K562 (cell line): ENCODE results near the gene S100A9. TPM values are rescaled to one million over a fixed set of nuclear protein-coding genes. Genes with fewer than 3 reads are reported as not detected.

Experiments
- CC2D1A ChIP-seq: fragments of 450-650 bp; IDR thresholded peaks from 2 replicates; pipeline ENCODE4 v1.6.1; 2017; ENCODE audit warnings: mild to moderate bottlenecking
- CREM ChIP-seq: IDR thresholded peaks from 2 replicates; pipeline ENCODE4 v1.6.1; 2014; ENCODE audit warnings: antibody characterized with exemption, low read depth
- GABPB1 ChIP-seq: sonication (generic); formaldehyde crosslinking; IDR thresholded peaks from 2 replicates; pipeline ENCODE4 v1.8.0; 2022; ENCODE audit warnings: mild to moderate bottlenecking, missing genetic modification reagents
- GATA2 ChIP-seq: sonication (generic); formaldehyde crosslinking; IDR thresholded peaks from 2 replicates; pipeline ENCODE4 v1.4.0; 2020; ENCODE audit warnings: mild to moderate bottlenecking, missing genetic modification reagents
- HDAC6 ChIP-seq: IDR thresholded peaks from 2 replicates; pipeline ENCODE4 v1.6.1; 2012; ENCODE audit warnings: low read depth, mild to moderate bottlenecking, control low read depth, inconsistent platforms, low read length, moderate library complexity
- MAFG ChIP-seq: fragments of 450-650 bp; conservative IDR thresholded peaks from 2 replicates; pipeline ENCODE4 v1.6.1; 2016; ENCODE audit warnings: missing genetic modification characterization, missing compliant biosample characterization
- NR2C1 ChIP-seq, 2 experiments: fragments of 450-650 bp; IDR thresholded peaks; 2 replicates each; pipeline ENCODE4 v1.6.1; 2017; ENCODE audit warnings: mild to moderate bottlenecking in 2 of 2, antibody characterized with exemption in 1 of 2, inconsistent platforms in 1 of 2, missing compliant biosample characterization in 1 of 2, missing genetic modification characterization in 1 of 2
- NR2C2 ChIP-seq, 2 experiments: fragments of 200-800 bp in 1 of 2; sonication (Bioruptor generic) in 1 of 2; sonication (generic) in 1 of 2; formaldehyde crosslinking in 1 of 2; IDR thresholded peaks; 2 replicates each; pipeline versions ENCODE4 v1.6.1 to v1.8.0; 2016 to 2022; ENCODE audit warnings: mild to moderate bottlenecking in 1 of 2, missing compliant biosample characterization in 1 of 2, missing genetic modification characterization in 1 of 2, missing genetic modification reagents in 1 of 2
- SUPT5H ChIP-seq: fragments of 450-650 bp; IDR thresholded peaks from 2 replicates; pipeline ENCODE4 v1.6.1; 2016
- TFAM ChIP-seq: fragments of 250-450 bp; sonication (Bioruptor Pico); conservative IDR thresholded peaks from 2 replicates; pipeline ENCODE4 v1.5.0; 2021; ENCODE audit warnings: mild to moderate bottlenecking, moderate library complexity
- ZNF507 ChIP-seq: conservative IDR thresholded peaks from 2 replicates; pipeline ENCODE4 v1.6.1; 2017; ENCODE audit warnings: missing genetic modification characterization, missing compliant biosample characterization
- ZNF77 ChIP-seq: fragments of 250-450 bp; sonication (Bioruptor Pico); IDR thresholded peaks from 2 replicates; pipeline ENCODE4 v1.5.0; 2020
- ZNF79 ChIP-seq: fragments of 250-450 bp; sonication (Bioruptor Pico); IDR thresholded peaks from 2 replicates; pipeline ENCODE4 v1.4.0; 2020; ENCODE audit warnings: low read depth, mild to moderate bottlenecking, moderate library complexity
- polyA plus RNA-seq, 8 experiments: library from polyadenylated mRNA; depleted of rRNA in 4 of 8; stranded (reverse) in 5 of 8; unstranded in 3 of 8; fragments of >200 nt; fragmentation: Nextera tagmentation in 2 of 8; fragmentation: Illumina TruSeq in 1 of 8; extraction: Ambion mirVana in 2 of 8; extraction: Trizol in 1 of 8; gene quantifications; 2 replicates each; pipeline versions ENCODE4 v1.2.1 to v1.2.3, GENCODE V29; 2011 to 2014; ENCODE audit warnings: inconsistent platforms in 1 of 8, missing spikeins in 1 of 8
- total RNA-seq, 7 experiments: library from RNA; depleted of rRNA in 6 of 7; stranded (reverse); fragments of >200 nt in 6 of 7; fragmentation: Illumina TruSeq in 2 of 7; extraction: Trizol in 2 of 7; gene quantifications; 2 replicates each; pipeline versions ENCODE4 v1.2.1 to v1.2.3, GENCODE V29; 2011 to 2021; ENCODE audit warnings: low replicate concordance in 1 of 7
- TF ChIP-seq, protein P1 (sequence below): fragments of 150-350 bp; IDR thresholded peaks from 2 replicates; pipeline ENCODE4 v1.6.1; 2014; ENCODE audit warnings: low read depth, mild to moderate bottlenecking, low read length, borderline replicate concordance
- TF ChIP-seq, protein P2 (sequence below): sonication (generic); formaldehyde crosslinking; IDR thresholded peaks from 2 replicates; pipeline ENCODE4 v1.8.0; 2022; ENCODE audit warnings: missing genetic modification reagents, mild to moderate bottlenecking, borderline replicate concordance
- TF ChIP-seq, protein P3 (sequence below): fragments of 450-650 bp; conservative IDR thresholded peaks from 2 replicates; pipeline ENCODE4 v1.6.1; 2016; ENCODE audit warnings: missing genetic modification characterization, low read depth, mild to moderate bottlenecking, control low read depth, missing compliant biosample characterization

S100A9 gene
- total and polyA plus RNA-seq, 9 of the 15 experiments (the other 6 are each of a cell fraction or from before 2014, with no cell fraction given), result 0.80 TPM; not detected in 8

DNA sequence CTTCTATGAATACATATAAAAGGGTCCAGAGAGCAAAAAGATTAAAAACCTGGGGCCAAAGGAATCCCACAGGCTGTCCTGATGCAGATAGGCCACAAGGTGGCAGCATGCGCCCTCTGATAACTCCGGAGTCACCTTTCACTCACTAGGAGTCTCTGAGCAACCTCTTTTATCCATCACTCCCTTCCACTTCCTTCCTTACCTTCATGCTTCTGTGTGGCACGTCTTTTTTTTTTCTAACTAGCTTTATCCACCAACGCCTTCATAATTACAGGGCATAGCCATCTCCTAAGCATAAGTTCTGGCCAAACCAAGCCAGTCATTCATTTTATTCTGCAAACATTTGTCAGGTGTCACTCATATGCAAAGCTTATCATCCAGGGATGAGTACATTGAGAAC, 5.1 kb upstream of the S100A9 start (continued):
- TF ChIP-seq, protein P1, sequence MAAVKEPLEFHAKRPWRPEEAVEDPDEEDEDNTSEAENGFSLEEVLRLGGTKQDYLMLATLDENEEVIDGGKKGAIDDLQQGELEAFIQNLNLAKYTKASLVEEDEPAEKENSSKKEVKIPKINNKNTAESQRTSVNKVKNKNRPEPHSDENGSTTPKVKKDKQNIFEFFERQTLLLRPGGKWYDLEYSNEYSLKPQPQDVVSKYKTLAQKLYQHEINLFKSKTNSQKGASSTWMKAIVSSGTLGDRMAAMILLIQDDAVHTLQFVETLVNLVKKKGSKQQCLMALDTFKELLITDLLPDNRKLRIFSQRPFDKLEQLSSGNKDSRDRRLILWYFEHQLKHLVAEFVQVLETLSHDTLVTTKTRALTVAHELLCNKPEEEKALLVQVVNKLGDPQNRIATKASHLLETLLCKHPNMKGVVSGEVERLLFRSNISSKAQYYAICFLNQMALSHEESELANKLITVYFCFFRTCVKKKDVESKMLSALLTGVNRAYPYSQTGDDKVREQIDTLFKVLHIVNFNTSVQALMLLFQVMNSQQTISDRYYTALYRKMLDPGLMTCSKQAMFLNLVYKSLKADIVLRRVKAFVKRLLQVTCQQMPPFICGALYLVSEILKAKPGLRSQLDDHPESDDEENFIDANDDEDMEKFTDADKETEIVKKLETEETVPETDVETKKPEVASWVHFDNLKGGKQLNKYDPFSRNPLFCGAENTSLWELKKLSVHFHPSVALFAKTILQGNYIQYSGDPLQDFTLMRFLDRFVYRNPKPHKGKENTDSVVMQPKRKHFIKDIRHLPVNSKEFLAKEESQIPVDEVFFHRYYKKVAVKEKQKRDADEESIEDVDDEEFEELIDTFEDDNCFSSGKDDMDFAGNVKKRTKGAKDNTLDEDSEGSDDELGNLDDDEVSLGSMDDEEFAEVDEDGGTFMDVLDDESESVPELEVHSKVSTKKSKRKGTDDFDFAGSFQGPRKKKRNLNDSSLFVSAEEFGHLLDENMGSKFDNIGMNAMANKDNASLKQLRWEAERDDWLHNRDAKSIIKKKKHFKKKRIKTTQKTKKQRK, result no peak
- TF ChIP-seq CREM (peak; percentile 24; the same call in 1 of the 2 replicates), ZNF77 (CRISPR knock-in tag) (no peak), HDAC6 (no peak), TFAM (CRISPR knock-in tag) (no peak), ZNF79 (CRISPR knock-in tag) (no peak), ZNF507 (tag) (no peak), NR2C2 (CRISPR knock-in tag; IDR thresholded peaks at IDR 0.05) (no peak), NR2C2 (tag; IDR thresholded peaks at IDR 0.05) (no peak), GATA2 (CRISPR knock-in tag) (no peak), MAFG (tag) (no peak), NR2C1 (IDR thresholded peaks at IDR 0.05) (no peak), NR2C1 (tag; IDR thresholded peaks at IDR 0.05) (no peak), CC2D1A (no peak), SUPT5H (no peak), GABPB1 (CRISPR knock-in tag) (no peak)
- TF ChIP-seq, protein P2, sequence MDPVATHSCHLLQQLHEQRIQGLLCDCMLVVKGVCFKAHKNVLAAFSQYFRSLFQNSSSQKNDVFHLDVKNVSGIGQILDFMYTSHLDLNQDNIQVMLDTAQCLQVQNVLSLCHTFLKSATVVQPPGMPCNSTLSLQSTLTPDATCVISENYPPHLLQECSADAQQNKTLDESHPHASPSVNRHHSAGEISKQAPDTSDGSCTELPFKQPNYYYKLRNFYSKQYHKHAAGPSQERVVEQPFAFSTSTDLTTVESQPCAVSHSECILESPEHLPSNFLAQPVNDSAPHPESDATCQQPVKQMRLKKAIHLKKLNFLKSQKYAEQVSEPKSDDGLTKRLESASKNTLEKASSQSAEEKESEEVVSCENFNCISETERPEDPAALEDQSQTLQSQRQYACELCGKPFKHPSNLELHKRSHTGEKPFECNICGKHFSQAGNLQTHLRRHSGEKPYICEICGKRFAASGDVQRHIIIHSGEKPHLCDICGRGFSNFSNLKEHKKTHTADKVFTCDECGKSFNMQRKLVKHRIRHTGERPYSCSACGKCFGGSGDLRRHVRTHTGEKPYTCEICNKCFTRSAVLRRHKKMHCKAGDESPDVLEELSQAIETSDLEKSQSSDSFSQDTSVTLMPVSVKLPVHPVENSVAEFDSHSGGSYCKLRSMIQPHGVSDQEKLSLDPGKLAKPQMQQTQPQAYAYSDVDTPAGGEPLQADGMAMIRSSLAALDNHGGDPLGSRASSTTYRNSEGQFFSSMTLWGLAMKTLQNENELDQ (CRISPR knock-in tag), result no peak
- TF ChIP-seq, protein P3, sequence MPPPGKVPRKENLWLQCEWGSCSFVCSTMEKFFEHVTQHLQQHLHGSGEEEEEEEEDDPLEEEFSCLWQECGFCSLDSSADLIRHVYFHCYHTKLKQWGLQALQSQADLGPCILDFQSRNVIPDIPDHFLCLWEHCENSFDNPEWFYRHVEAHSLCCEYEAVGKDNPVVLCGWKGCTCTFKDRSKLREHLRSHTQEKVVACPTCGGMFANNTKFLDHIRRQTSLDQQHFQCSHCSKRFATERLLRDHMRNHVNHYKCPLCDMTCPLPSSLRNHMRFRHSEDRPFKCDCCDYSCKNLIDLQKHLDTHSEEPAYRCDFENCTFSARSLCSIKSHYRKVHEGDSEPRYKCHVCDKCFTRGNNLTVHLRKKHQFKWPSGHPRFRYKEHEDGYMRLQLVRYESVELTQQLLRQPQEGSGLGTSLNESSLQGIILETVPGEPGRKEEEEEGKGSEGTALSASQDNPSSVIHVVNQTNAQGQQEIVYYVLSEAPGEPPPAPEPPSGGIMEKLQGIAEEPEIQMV (tag), result no peak
